ENCODE results near the gene FNDC10. TPM values are rescaled to one million over a fixed set of nuclear protein-coding genes. Genes with fewer than 3 reads are reported as not detected.

The FNDC10 gene
- total RNA-seq, 4 donors from 2014 or later, result 5.8 to 15.6 (median 7.9) TPM

DNA sequence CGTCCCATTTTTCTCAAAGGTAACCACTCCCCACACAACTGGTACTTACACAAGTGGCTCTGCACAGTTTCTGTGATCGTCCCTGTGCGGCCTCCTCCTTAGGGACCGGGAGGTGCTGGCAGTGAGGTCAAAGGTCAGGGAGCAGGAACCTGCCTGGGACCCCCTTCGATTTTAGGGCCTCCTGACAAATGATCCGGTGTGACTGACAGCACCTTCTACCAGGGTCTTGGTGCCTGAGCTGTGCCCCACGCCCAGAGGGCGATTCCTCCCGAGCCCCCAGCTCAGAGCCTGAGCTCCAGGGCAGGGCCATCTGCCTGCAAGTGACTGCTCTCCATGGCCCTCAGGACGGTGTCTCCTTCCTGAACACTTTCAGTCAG lies 47.7 kb downstream of the FNDC10 start:
- Histone ChIP-seq H3K4me3 (no peak overlapping the region), H3K27me3 (no peaks in the 10 kb centered on the region), H3K4me1 (peaks cover 5 to 26% (median 7%) of the 10 kb centered on the region in 3 donors), H3K36me3 (peaks cover 0 to 21% (median 0%) of the 10 kb centered on the region in 3 donors), H3K9me3 (no peaks in the 10 kb centered on the region), H3K27ac (no peak overlapping the region)
- 82% methylated on average over 9 of the region's 10 CpGs; no CpG with 5 or more reads in 1 of the 2 donors for WGBS, 2 donors
- DNase-seq, result no peak
- TF ChIP-seq POLR2A (IDR thresholded peaks at IDR 0.05), result no peak
- TF ChIP-seq CTCF (IDR thresholded peaks at IDR 0.05), result no peak
- intact Hi-C loops (cut with DNase I), result no loop called here

DNA sequence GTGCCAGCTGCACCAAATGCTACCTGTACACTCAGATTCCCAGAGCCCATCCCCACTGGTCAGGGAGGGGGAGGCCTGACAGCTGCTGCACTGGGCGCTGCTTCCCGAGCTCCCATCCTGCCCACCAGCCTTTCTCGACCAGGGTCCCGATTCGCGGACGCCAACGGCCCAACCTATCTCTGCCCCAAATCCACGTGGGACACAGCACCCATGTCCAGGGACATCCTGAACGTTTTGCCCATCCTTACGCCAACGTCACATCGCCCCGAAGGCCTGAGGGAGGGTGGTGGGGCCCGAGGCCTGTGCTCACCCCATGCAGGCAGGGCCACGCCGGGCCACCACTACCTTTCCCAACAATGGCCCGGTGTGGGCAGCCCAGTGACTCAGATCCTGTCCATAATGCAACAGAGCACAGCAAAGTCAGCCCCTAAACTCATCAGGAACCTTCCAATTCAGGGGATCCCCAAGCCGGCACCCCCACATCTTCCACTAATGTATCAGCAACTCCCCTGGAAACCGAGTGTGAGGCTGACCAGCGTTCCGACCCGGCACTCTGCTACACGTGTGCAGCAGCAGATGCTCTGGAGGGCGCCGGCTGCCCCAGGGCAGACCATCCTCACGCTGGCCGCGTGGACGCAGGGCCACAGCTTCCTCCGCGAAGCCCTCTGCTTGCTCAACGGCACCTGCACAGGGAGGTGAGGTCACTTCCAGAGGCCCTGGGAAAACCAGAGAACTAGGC lies 48.2 kb downstream of the FNDC10 start:
- no peak overlapping the region for H3K27ac ChIP-seq
- no peak overlapping the region for H3K4me3 ChIP-seq
- intact Hi-C loops (cut with DNase I), result no loop called here
- no peaks in the 10 kb centered on the region for H3K9me3 ChIP-seq
- peaks cover 5 to 22% (median 7%) of the 10 kb centered on the region in 3 donors for H3K4me1 ChIP-seq
- WGBS, 2 donors, result 78 to 94% methylated on average over 6 to 20 of the region's 33 CpGs
- peaks cover 0 to 21% (median 0%) of the 10 kb centered on the region in 3 donors for H3K36me3 ChIP-seq
- DNase-seq, result no peak
- H3K27me3 ChIP-seq, result no peaks in the 10 kb centered on the region
- no peak for TF ChIP-seq POLR2A (IDR thresholded peaks at IDR 0.05)
- TF ChIP-seq CTCF (IDR thresholded peaks at IDR 0.05), result no peak

GRCh38 chr1:1550591-1551432 lies 49.1 kb downstream of the FNDC10 start:
- WGBS, 2 donors, result 74 to 93% methylated on average over 3 to 5 of the region's 15 CpGs
- Histone ChIP-seq H3K4me1 (peaks cover 5 to 17% (median 7%) of the 10 kb centered on the region in 3 donors), H3K4me3 (no peak overlapping the region), H3K27me3 (no peaks in the 10 kb centered on the region), H3K27ac (peak overlapping the region in 2 of 4 donors; percentile 3 to 5), H3K36me3 (peaks cover 0 to 21% (median 0%) of the 10 kb centered on the region in 3 donors), H3K9me3 (no peaks in the 10 kb centered on the region)
- intact Hi-C loops (cut with DNase I), result no loop called here
- no peak for DNase-seq
- TF ChIP-seq CTCF (IDR thresholded peaks at IDR 0.05), result peak in 2 of 6 experiments; percentile 8 to 22
- no peak for TF ChIP-seq POLR2A (IDR thresholded peaks at IDR 0.05)

GRCh38 chr1:1550087-1550486 lies 49.8 kb downstream of the FNDC10 start:
- H3K4me3 ChIP-seq, result no peak overlapping the region
- peaks cover 0 to 19% (median 0%) of the 10 kb centered on the region in 3 donors for H3K36me3 ChIP-seq
- DNase-seq, result no peak
- no peak overlapping the region for H3K27ac ChIP-seq
- intact Hi-C loops (cut with DNase I), result no loop called here
- no peaks in the 10 kb centered on the region for H3K9me3 ChIP-seq
- 73 to 82% methylated on average over 7 of the region's 7 CpGs for WGBS, 2 donors
- TF ChIP-seq CTCF (IDR thresholded peaks at IDR 0.05) (no peak), POLR2A (IDR thresholded peaks at IDR 0.05) (no peak)
- no peaks in the 10 kb centered on the region for H3K27me3 ChIP-seq
- peaks cover 5 to 14% (median 7%) of the 10 kb centered on the region in 3 donors for H3K4me1 ChIP-seq

GRCh38 chr1:1548591-1548990 lies 51.3 kb downstream of the FNDC10 start:
- Histone ChIP-seq H3K4me1 (peaks cover 0 to 4% (median 0%) of the 10 kb centered on the region in 3 donors), H3K27ac (no peak overlapping the region), H3K4me3 (no peak overlapping the region), H3K27me3 (no peaks in the 10 kb centered on the region), H3K9me3 (no peaks in the 10 kb centered on the region), H3K36me3 (peaks cover 0 to 27% (median 0%) of the 10 kb centered on the region in 3 donors)
- TF ChIP-seq CTCF (IDR thresholded peaks at IDR 0.05), result no peak
- no peak for TF ChIP-seq POLR2A (IDR thresholded peaks at IDR 0.05)
- DNase-seq, result no peak
- intact Hi-C loops (cut with DNase I), result no loop called here
- WGBS, 2 donors, result 81 to 97% methylated on average over 4 to 7 of the region's 14 CpGs
